SH-SY5Y (cell line): ENCODE measurements around the gene DACT1.

ENCODE experiments used
- GATA2 ChIP-seq: IDR thresholded peaks from 2 replicates; pipeline ENCODE4 v1.6.1; 2011; ENCODE audit warnings: mild to moderate bottlenecking, low read depth, low read length
- GATA3 ChIP-seq: IDR thresholded peaks from 2 replicates; pipeline ENCODE4 v1.6.1; 2011; ENCODE audit warnings: low read depth, mild to moderate bottlenecking, low read length, moderate library complexity

GRCh38 chr14:58677517-58677916 lies 39.8 kb downstream of the DACT1 start:
- TF ChIP-seq GATA2 (no peak), GATA3 (no peak)
